H9 (cell line): ENCODE measurements around the gene DNAJC5. TPM values are rescaled to one million over a fixed set of nuclear protein-coding genes. Genes with fewer than 3 reads are reported as not detected.

ENCODE experiments used
- DNase-seq: peaks from one replicate; pipeline ENCODE4 v3.0.0-alpha.2; 2017
- H2AFZ ChIP-seq: one replicate; pipeline ENCODE4 v1.6.1; 2013; ENCODE audit warnings: mild to moderate bottlenecking, low read length, control low read depth, moderate library complexity
- H2AK5ac ChIP-seq: 2 replicates; pipeline ENCODE4 v1.6.1; 2013; ENCODE audit warnings: low read length, control low read depth, mixed read lengths; ENCODE audit not compliant: insufficient read length
- H2BK120ac ChIP-seq: one replicate; pipeline ENCODE4 v1.6.1; 2013; ENCODE audit warnings: low read depth, mild to moderate bottlenecking, low read length, control low read depth, inconsistent platforms; ENCODE audit not compliant: poor library complexity, severe bottlenecking
- H2BK12ac ChIP-seq: 2 replicates; pipeline ENCODE4 v1.6.1; 2013; ENCODE audit warnings: low read length, control low read depth, mixed read lengths, low read depth; ENCODE audit not compliant: insufficient read length
- H2BK15ac ChIP-seq: 2 replicates; pipeline ENCODE4 v1.6.1; 2013; ENCODE audit warnings: low read depth, low read length, control low read depth
- H2BK20ac ChIP-seq: one replicate; pipeline ENCODE4 v1.6.1; 2013; ENCODE audit warnings: low read depth, mild to moderate bottlenecking, low read length, control low read depth, inconsistent platforms; ENCODE audit not compliant: poor library complexity, severe bottlenecking
- H2BK5ac ChIP-seq: 2 replicates; pipeline ENCODE4 v1.6.1; 2013; ENCODE audit warnings: low read length, control low read depth, mixed read lengths; ENCODE audit not compliant: insufficient read length
- H3K14ac ChIP-seq: 2 replicates; pipeline ENCODE4 v1.6.1; 2013; ENCODE audit warnings: low read length, control low read depth; ENCODE audit not compliant: insufficient read depth
- H3K18ac ChIP-seq: 2 replicates; pipeline ENCODE4 v1.6.1; 2013; ENCODE audit warnings: low read depth, mild to moderate bottlenecking, mixed read lengths, low read length, control low read depth; ENCODE audit not compliant: insufficient read length
- H3K23ac ChIP-seq: 2 replicates; pipeline ENCODE4 v1.6.1; 2013; ENCODE audit warnings: low read length, control low read depth, mixed read lengths, low read depth; ENCODE audit not compliant: insufficient read length
- H3K23me2 ChIP-seq: 2 replicates; pipeline ENCODE4 v1.6.1; 2013; ENCODE audit warnings: low read depth, mild to moderate bottlenecking, mixed read lengths, low read length, control low read depth; ENCODE audit not compliant: insufficient read length, poor library complexity, severe bottlenecking
- H3K27ac ChIP-seq: 2 replicates; pipeline ENCODE4 v1.5.1; 2013; ENCODE audit warnings: low read length, control low read depth, mixed read lengths, low read depth; ENCODE audit not compliant: insufficient read length
- H3K27me3 ChIP-seq: 2 replicates; pipeline ENCODE4 v1.6.1; 2013; ENCODE audit warnings: low read length, control low read depth, inconsistent platforms; ENCODE audit not compliant: insufficient read depth
- H3K4ac ChIP-seq: 2 replicates; pipeline ENCODE4 v1.6.1; 2013; ENCODE audit warnings: low read depth, mild to moderate bottlenecking, control low read depth, inconsistent platforms, low read length, moderate library complexity
- H3K4me1 ChIP-seq: 2 replicates; pipeline ENCODE4 v1.6.1; 2013; ENCODE audit warnings: low read length, control low read depth, inconsistent platforms; ENCODE audit not compliant: insufficient read depth
- H3K4me2 ChIP-seq: 2 replicates; pipeline ENCODE4 v1.6.1; 2013; ENCODE audit warnings: low read length, control low read depth, mixed read lengths; ENCODE audit not compliant: insufficient read length, insufficient read depth
- H3K56ac ChIP-seq: 2 replicates; pipeline ENCODE4 v1.6.1; 2013; ENCODE audit warnings: low read depth, mild to moderate bottlenecking, mixed read lengths, low read length, control low read depth; ENCODE audit not compliant: insufficient read length
- H3K79me1 ChIP-seq: 2 replicates; pipeline ENCODE4 v1.6.1; 2013; ENCODE audit warnings: low read depth, mild to moderate bottlenecking, moderate library complexity, low read length, control low read depth, inconsistent platforms; ENCODE audit not compliant: insufficient read depth, poor library complexity, severe bottlenecking
- H3K79me2 ChIP-seq: 2 replicates; pipeline ENCODE4 v1.6.1; 2013; ENCODE audit warnings: low read length, control low read depth, inconsistent platforms; ENCODE audit not compliant: insufficient read depth
- H3K9ac ChIP-seq: 2 replicates; pipeline ENCODE4 v1.6.1; 2013; ENCODE audit warnings: low read length, control low read depth, mixed read lengths; ENCODE audit not compliant: insufficient read length; ENCODE audit errors: extremely low read depth
- H3K9me3 ChIP-seq: one replicate; pipeline ENCODE4 v1.6.1; 2013; ENCODE audit warnings: low read depth, low read length, inconsistent platforms; ENCODE audit not compliant: control insufficient read depth
- H3T11ph ChIP-seq: one replicate; pipeline ENCODE4 v1.6.1; 2013; ENCODE audit warnings: mild to moderate bottlenecking, low read length, control low read depth, inconsistent platforms
- H4K20me1 ChIP-seq: one replicate; pipeline ENCODE4 v1.6.1; 2013; ENCODE audit not compliant: control insufficient read depth, insufficient read length, insufficient read depth
- H4K5ac ChIP-seq: 2 replicates; pipeline ENCODE4 v1.6.1; 2013; ENCODE audit warnings: low read depth, mild to moderate bottlenecking, mixed read lengths, low read length, control low read depth; ENCODE audit not compliant: insufficient read length
- H4K8ac ChIP-seq: replicated peaks from 2 replicates; pipeline ENCODE4 v1.6.1; 2013; ENCODE audit warnings: low read length, control low read depth, mixed read lengths, low read depth; ENCODE audit not compliant: insufficient read length
- H4K91ac ChIP-seq: 2 replicates; pipeline ENCODE4 v1.6.1; 2013; ENCODE audit warnings: low read depth, mild to moderate bottlenecking, moderate library complexity, mixed read lengths, low read length, control low read depth; ENCODE audit not compliant: insufficient read length
- H3K27ac Mint-ChIP-seq, 3 experiments: 2 replicates in 2 of 3; 3 replicates in 1 of 3; pipeline ENCODE4 v1.8.0; 2020 to 2021; ENCODE audit warnings: mixed read lengths in 3 of 3, mild to moderate bottlenecking in 1 of 3, moderate library complexity in 1 of 3
- H3K27me3 Mint-ChIP-seq: 2 replicates; pipeline ENCODE4 v1.8.0; 2021; ENCODE audit warnings: low read depth, mild to moderate bottlenecking, moderate library complexity, mixed read lengths
- H3K36me3 Mint-ChIP-seq, 3 experiments: 2 replicates in 2 of 3; 3 replicates in 1 of 3; pipeline ENCODE4 v1.8.0; 2020 to 2021; ENCODE audit warnings: low read depth in 3 of 3, mixed read lengths in 3 of 3; ENCODE audit not compliant: insufficient read depth in 1 of 3
- H3K4me1 Mint-ChIP-seq, 2 experiments: 2 replicates each; pipeline ENCODE4 v1.8.0; 2020; ENCODE audit warnings: mixed read lengths in 2 of 2
- H3K4me3 Mint-ChIP-seq, 2 experiments: 2 replicates in 1 of 2; 3 replicates in 1 of 2; pipeline ENCODE4 v1.8.0; 2020 to 2021; ENCODE audit warnings: mild to moderate bottlenecking in 2 of 2, mixed read lengths in 2 of 2, moderate library complexity in 1 of 2
- H3K9me3 Mint-ChIP-seq, 2 experiments: 2 replicates in 1 of 2; 3 replicates in 1 of 2; pipeline ENCODE4 v1.8.0; 2020; ENCODE audit warnings: mild to moderate bottlenecking in 2 of 2, mixed read lengths in 2 of 2, moderate library complexity in 1 of 2
- WGBS: extraction: QIAGEN DNeasy Blood & Tissue Kit; methylation state at CpG from one replicate; pipeline ENCODE4 v1.1.7; 2013; ENCODE audit warnings: missing lambda C conversion rate, low lambda C conversion rate, mixed read lengths; ENCODE audit not compliant: insufficient read length; ENCODE audit errors: extremely low coverage; 5-methylcytosine and 5-hydroxymethylcytosine counted together
- total RNA-seq: library from RNA; stranded (reverse); gene quantifications from 2 replicates; pipeline ENCODE4 v1.2.1, GENCODE V29; 2021
- TF ChIP-seq, protein P1 (sequence below): fragments of 200-600 bp; sonication (generic); conservative IDR thresholded peaks from 3 replicates; pipeline ENCODE4 v1.8.0; 2021; ENCODE audit warnings: antibody characterized with exemption, mild to moderate bottlenecking

Gene DNAJC5
- total RNA-seq, 1 experiment from 2014 or later, result 43.0 TPM

DNA sequence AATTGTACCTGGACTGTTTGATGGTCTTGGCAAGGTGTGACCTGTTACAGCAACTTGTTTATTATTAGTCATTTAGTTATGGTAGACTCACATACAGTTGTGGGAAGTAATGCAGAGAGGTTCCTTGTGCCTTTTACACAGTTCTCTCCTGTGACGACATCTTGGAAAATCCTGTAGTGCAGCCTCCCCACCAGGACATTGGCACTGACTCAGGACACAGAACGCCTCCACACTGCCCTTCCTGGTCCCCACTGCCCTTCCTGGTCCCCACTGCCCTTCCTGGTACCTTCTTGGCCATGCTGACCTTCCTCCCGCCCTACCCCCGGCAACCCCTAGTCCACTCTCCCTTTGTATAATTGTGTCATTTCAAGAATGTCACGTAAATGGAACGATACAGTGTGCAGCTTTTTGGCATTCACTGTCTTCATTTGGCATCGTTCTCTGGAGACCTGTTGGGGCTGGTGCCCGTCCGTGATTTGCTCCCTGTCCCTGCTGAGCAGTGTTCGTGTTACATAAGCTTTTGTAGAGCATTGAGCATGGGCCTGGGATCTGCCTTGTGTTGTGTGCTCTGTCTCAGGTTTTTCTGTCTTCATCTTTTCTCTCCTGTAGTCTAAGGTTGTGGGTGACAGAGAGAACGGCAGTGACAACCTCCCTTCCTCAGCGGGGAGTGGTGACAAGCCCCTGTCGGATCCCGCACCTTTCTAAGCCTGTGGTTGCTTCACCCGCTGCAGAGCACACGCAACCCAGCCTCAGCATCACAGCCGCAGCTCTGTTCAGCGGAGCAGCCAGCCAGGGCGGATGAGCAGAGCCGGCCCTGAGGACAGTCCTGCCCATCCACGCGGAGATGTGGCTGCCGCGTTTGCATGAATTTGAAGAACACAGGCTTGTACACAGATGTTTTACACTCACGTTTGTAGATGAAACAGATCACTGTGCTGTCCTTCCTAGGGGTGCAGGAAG is 5.4 kb upstream of the DNAJC5 start:
- H4K20me1 ChIP-seq, result no peaks in the 10 kb centered on the region
- H2BK120ac ChIP-seq, result no peak overlapping the region
- no peak overlapping the region for H3K23ac ChIP-seq
- Mint-ChIP-seq H3K36me3 (peaks cover 6 to 56% (median 52%) of the 10 kb centered on the region in 3 experiments; a peak in 6 of 7 replicates), H3K9me3 (no peaks in the 10 kb centered on the region), H3K4me3 (no peak overlapping the region), H3K27ac (no peak overlapping the region), H3K27me3 (no peaks in the 10 kb centered on the region), H3K4me1 (peaks cover 5% of the 10 kb centered on the region in 2 experiments)
- H3K4ac ChIP-seq, result no peak overlapping the region
- TF ChIP-seq, protein P1, sequence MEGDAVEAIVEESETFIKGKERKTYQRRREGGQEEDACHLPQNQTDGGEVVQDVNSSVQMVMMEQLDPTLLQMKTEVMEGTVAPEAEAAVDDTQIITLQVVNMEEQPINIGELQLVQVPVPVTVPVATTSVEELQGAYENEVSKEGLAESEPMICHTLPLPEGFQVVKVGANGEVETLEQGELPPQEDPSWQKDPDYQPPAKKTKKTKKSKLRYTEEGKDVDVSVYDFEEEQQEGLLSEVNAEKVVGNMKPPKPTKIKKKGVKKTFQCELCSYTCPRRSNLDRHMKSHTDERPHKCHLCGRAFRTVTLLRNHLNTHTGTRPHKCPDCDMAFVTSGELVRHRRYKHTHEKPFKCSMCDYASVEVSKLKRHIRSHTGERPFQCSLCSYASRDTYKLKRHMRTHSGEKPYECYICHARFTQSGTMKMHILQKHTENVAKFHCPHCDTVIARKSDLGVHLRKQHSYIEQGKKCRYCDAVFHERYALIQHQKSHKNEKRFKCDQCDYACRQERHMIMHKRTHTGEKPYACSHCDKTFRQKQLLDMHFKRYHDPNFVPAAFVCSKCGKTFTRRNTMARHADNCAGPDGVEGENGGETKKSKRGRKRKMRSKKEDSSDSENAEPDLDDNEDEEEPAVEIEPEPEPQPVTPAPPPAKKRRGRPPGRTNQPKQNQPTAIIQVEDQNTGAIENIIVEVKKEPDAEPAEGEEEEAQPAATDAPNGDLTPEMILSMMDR, result no peak
- H4K5ac ChIP-seq, result no peak overlapping the region
- H3T11ph ChIP-seq, result no peak overlapping the region
- no peak overlapping the region for H3K18ac ChIP-seq
- H4K91ac ChIP-seq, result no peak overlapping the region
- no peak overlapping the region for H2BK5ac ChIP-seq
- DNase-seq, result no peak
- H3K4me2 ChIP-seq, result no peak overlapping the region
- H2BK12ac ChIP-seq, result no peak overlapping the region
- H2AK5ac ChIP-seq, result no peak overlapping the region
- no peaks in the 10 kb centered on the region for H3K27me3 ChIP-seq
- H3K27ac ChIP-seq, result no peak overlapping the region
- H3K9ac ChIP-seq, result no peak overlapping the region
- no peak overlapping the region for H4K8ac ChIP-seq
- H2BK15ac ChIP-seq, result no peak overlapping the region
- no peaks in the 10 kb centered on the region for H3K79me2 ChIP-seq
- H2BK20ac ChIP-seq, result no peak overlapping the region
- H3K14ac ChIP-seq, result no peak overlapping the region
- no CpG with 5 or more reads among the region's 25 CpGs for WGBS
- peaks cover 4% of the 10 kb centered on the region for H3K23me2 ChIP-seq
- H3K79me1 ChIP-seq, result no peaks in the 10 kb centered on the region
- no peak overlapping the region for H2AFZ ChIP-seq
- H3K9me3 ChIP-seq, result no peaks in the 10 kb centered on the region
- no peak overlapping the region for H3K56ac ChIP-seq
- H3K4me1 ChIP-seq, result no peaks in the 10 kb centered on the region
